ENCODE results near the gene ERICH2. TPM values are rescaled to one million over a fixed set of nuclear protein-coding genes. Genes with fewer than 3 reads are reported as not detected.

The ERICH2 gene
- total and polyA plus RNA-seq, 2 of the 13 experiments (the other 11 are each of a cell fraction or from before 2014, with no cell fraction given): not detected

GRCh38 chr2:170744248-170745002 is 25.8 kb upstream of the ERICH2 start (continued):
- TF ChIP-seq FOXC1 (CRISPR knock-in tag; IDR thresholded peaks at IDR 0.05; ENCODE audit: borderline replicate concordance) (peak; percentile 44; the same call in 1 of the 2 replicates), CREB3 (CRISPR knock-in tag; IDR thresholded peaks at IDR 0.05) (no peak), MIER2 (CRISPR knock-in tag; IDR thresholded peaks at IDR 0.05) (peak; percentile 78), ZFP36L2 (CRISPR knock-in tag; IDR thresholded peaks at IDR 0.05) (no peak), ZNF142 (CRISPR knock-in tag; IDR thresholded peaks at IDR 0.05) (no peak), ZNF235 (CRISPR knock-in tag; IDR thresholded peaks at IDR 0.05; ENCODE audit: borderline replicate concordance) (no peak), NFKB2 (CRISPR knock-in tag; IDR thresholded peaks at IDR 0.05; ENCODE audit: borderline replicate concordance) (no peak), IRF1 (CRISPR knock-in tag; IDR thresholded peaks at IDR 0.05; ENCODE audit: low read depth) (no peak), ZSCAN22 (CRISPR knock-in tag; IDR thresholded peaks at IDR 0.05) (no peak), AGO2 (optimal IDR thresholded peaks at IDR 0.05; ENCODE audit: low read depth, low read length) (no peak), ZSCAN20 (CRISPR knock-in tag; IDR thresholded peaks at IDR 0.05; ENCODE audit: borderline replicate concordance) (no peak), CHD4 (IDR thresholded peaks at IDR 0.05; ENCODE audit: borderline replicate concordance, low read length) (no peak), NR2C2 (CRISPR knock-in tag; IDR thresholded peaks at IDR 0.05; ENCODE audit: borderline replicate concordance) (peak; percentile 40; the same call in 1 of the 2 replicates), HINFP (CRISPR knock-in tag; IDR thresholded peaks at IDR 0.05; ENCODE audit: low read depth) (no peak), SNRNP70 (IDR thresholded peaks at IDR 0.05; ENCODE audit: low read depth, low read length) (no peak), ZMAT3 (CRISPR knock-in tag; conservative IDR thresholded peaks at IDR 0.05) (no peak), ZKSCAN1 (IDR thresholded peaks at IDR 0.05; ENCODE audit: low read length) (no peak), ZFP1 (CRISPR knock-in tag; IDR thresholded peaks at IDR 0.05) (peak; percentile 71; the same call in 1 of the 2 replicates), SNAI1 (CRISPR knock-in tag; IDR thresholded peaks at IDR 0.05; ENCODE audit: borderline replicate concordance) (no peak), HOXA7 (CRISPR knock-in tag; IDR thresholded peaks at IDR 0.05) (no peak), FOXA3 (CRISPR knock-in tag; IDR thresholded peaks at IDR 0.05) (peak; percentile 89), ZNF577 (CRISPR knock-in tag; IDR thresholded peaks at IDR 0.05; ENCODE audit: borderline replicate concordance, low read depth) (no peak)
